Measurements from ENCODE around the gene SLC8A1.

GRCh38 chr2:40394031-40394430 is 57.9 kb downstream of the SLC8A1 start:
- TF ChIP-seq CTCF (conservative IDR thresholded peaks at IDR 0.05; ENCODE audit: low read length): no peak
- TF ChIP-seq EZH2phosphoT487 (IDR thresholded peaks at IDR 0.05; ENCODE audit: borderline replicate concordance): no peak
